COLO668 (cell line): ENCODE data around the gene FBXW7.
A peak's percentile ranks its signal among the peaks of the same experiment; 100 is the strongest.

Source experiments
- DNase-seq: peaks from one replicate; lab custom pipeline; 2025; ENCODE audit not compliant: unreplicated experiment; lab: John Stamatoyannopoulos, UW

FBXW7 gene

GRCh38 chr4:152434011-152434410 lies 101.9 kb downstream of the FBXW7 start:
- DNase-seq, result no peak

GRCh38 chr4:152431784-152432183 lies 104.1 kb downstream of the FBXW7 start:
- no peak for DNase-seq

GRCh38 chr4:152431291-152431690 lies 104.6 kb downstream of the FBXW7 start:
- no peak for DNase-seq

GRCh38 chr4:152430507-152430906 lies 105.4 kb downstream of the FBXW7 start:
- no peak for DNase-seq

GRCh38 chr4:152427981-152428380 lies 107.9 kb downstream of the FBXW7 start:
- no peak for DNase-seq

- no peak for DNase-seq
Observed at GRCh38 chr4:152424977-152425376, 110.9 kb downstream of the FBXW7 start.

- DNase-seq, result no peak
Observed at GRCh38 chr4:152424396-152424795, 111.5 kb downstream of the FBXW7 start.

- no peak for DNase-seq
Observed at GRCh38 chr4:152422817-152423320, 113.0 kb downstream of the FBXW7 start.

GRCh38 chr4:152421576-152421975 lies 114.3 kb downstream of the FBXW7 start:
- DNase-seq, result no peak

GRCh38 chr4:152419809-152420208 lies 116.1 kb downstream of the FBXW7 start:
- no peak for DNase-seq

GRCh38 chr4:152417673-152418072 lies 118.2 kb downstream of the FBXW7 start:
- DNase-seq, result no peak

GRCh38 chr4:152415980-152416379 lies 119.9 kb downstream of the FBXW7 start:
- no peak for DNase-seq

GRCh38 chr4:152408514-152409327 lies 127.2 kb downstream of the FBXW7 start:
- DNase-seq, result peak; percentile 17

GRCh38 chr4:152401424-152401823 lies 134.5 kb downstream of the FBXW7 start:
- no peak for DNase-seq

- DNase-seq, result no peak
Observed at GRCh38 chr4:152399246-152399645, 136.6 kb downstream of the FBXW7 start.

- no peak for DNase-seq
Observed at GRCh38 chr4:152398060-152398459, 137.8 kb downstream of the FBXW7 start.

- no peak for DNase-seq
Observed at GRCh38 chr4:152394791-152395190, 141.1 kb downstream of the FBXW7 start.

GRCh38 chr4:152392079-152392478 lies 143.8 kb downstream of the FBXW7 start:
- no peak for DNase-seq

- no peak for DNase-seq
Observed at GRCh38 chr4:152390216-152390615, 145.7 kb downstream of the FBXW7 start.

GRCh38 chr4:152389359-152389758 lies 146.5 kb downstream of the FBXW7 start:
- DNase-seq, result no peak

- no peak for DNase-seq
Observed at GRCh38 chr4:152385551-152385950, 150.3 kb downstream of the FBXW7 start.

- DNase-seq, result peak; percentile 31
Observed at GRCh38 chr4:152382057-152382785, 153.7 kb downstream of the FBXW7 start.
